HEK293T (cell line): Measurements from ENCODE around the gene XAGE3.
"Not testable (repeated sequence)": the region's sequence is repeated elsewhere in the genome, so short reads cannot be mapped to it uniquely, and the experiment has no call there.

Experiments
- CTCF ChIA-PET: fragments of 350-600 bp; formaldehyde crosslinking; extraction: SDS; loops from one replicate; lab custom pipeline; 2021; ENCODE audit warnings: antibody characterized with exemption, inconsistent platforms; lab: Yijun Ruan, JAX
- POLR2A ChIA-PET: fragments of 350-600 bp; formaldehyde crosslinking; extraction: SDS; loops from one replicate; lab custom pipeline; 2020; ENCODE audit warnings: antibody characterized with exemption, inconsistent platforms; lab: Yijun Ruan, JAX
- DNase-seq: peaks from one replicate; pipeline ENCODE4 v3.0.0; 2012; ENCODE audit warnings: mixed read lengths; ENCODE audit errors: extremely low spot score
- ARNT ChIP-seq: fragments of 450-650 bp; IDR thresholded peaks from 2 replicates; pipeline ENCODE4 v1.6.1; 2017; ENCODE audit warnings: mild to moderate bottlenecking
- FOXA1 ChIP-seq: fragments of 450-650 bp; IDR thresholded peaks from 2 replicates; pipeline ENCODE4 v1.6.1; 2016; ENCODE audit warnings: mild to moderate bottlenecking
- LEF1 ChIP-seq: fragments of 450-650 bp; IDR thresholded peaks from 2 replicates; pipeline ENCODE4 v1.6.1; 2017; ENCODE audit warnings: mild to moderate bottlenecking, borderline replicate concordance
- SUZ12 ChIP-seq: fragments of 450-650 bp; IDR thresholded peaks from 2 replicates; pipeline ENCODE4 v1.6.1; 2016; ENCODE audit warnings: mild to moderate bottlenecking
- TF ChIP-seq, protein P1 (sequence below): fragments of 450-650 bp; IDR thresholded peaks from 2 replicates; pipeline ENCODE4 v1.6.1; 2016

Gene XAGE3, protein sequence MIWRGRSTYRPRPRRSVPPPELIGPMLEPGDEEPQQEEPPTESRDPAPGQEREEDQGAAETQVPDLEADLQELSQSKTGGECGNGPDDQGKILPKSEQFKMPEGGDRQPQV

DNA sequence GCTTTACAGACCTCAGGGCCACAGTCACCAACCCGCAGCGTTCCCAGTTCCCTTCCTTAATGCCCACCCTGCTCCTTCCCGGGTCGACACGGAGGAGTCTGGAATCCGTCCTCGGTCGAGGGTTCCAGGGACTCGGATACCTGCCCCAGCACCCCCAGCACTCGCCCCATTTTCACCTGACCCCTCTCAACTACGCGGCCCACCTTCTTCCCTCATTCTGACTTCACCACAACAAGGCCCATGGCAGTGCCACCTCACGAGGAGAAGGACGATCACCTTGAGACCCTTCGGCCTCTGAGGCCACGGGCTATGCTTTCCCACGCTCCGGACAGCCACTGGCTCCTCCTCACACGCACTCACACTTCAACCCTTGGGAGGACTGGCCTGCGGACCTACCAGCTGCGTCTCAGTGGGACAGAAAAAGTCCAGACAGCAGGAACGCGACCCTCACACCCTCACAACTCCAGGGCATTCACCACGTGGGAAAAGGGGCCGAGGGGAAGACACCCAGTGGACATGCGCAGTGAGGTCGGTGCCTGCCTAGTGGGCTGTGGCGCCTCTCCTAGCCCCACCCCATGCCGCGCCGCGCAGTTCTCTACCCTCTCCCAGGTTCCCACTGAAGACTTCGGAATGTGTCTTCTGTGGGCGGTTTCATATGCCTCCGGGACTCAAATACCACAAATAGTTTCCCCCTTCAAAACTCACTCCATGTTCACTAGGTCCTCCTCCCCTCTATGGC is at the start of gene XAGE3:
XAGE3 (minus strand) TSS at position 474 of the 739 bp plus-strand sequence. CDS start 950 bp downstream, outside the sequence.
- DNase-seq: no peak
- CTCF ChIA-PET: no interaction called here
- TF ChIP-seq LEF1: no peak
- TF ChIP-seq ARNT: no peak
- no peak for TF ChIP-seq SUZ12
- no peak for TF ChIP-seq FOXA1
- TF ChIP-seq, protein P1, sequence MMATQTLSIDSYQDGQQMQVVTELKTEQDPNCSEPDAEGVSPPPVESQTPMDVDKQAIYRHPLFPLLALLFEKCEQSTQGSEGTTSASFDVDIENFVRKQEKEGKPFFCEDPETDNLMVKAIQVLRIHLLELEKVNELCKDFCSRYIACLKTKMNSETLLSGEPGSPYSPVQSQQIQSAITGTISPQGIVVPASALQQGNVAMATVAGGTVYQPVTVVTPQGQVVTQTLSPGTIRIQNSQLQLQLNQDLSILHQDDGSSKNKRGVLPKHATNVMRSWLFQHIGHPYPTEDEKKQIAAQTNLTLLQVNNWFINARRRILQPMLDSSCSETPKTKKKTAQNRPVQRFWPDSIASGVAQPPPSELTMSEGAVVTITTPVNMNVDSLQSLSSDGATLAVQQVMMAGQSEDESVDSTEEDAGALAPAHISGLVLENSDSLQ: no peak
- POLR2A ChIA-PET: no interaction called here

DNA sequence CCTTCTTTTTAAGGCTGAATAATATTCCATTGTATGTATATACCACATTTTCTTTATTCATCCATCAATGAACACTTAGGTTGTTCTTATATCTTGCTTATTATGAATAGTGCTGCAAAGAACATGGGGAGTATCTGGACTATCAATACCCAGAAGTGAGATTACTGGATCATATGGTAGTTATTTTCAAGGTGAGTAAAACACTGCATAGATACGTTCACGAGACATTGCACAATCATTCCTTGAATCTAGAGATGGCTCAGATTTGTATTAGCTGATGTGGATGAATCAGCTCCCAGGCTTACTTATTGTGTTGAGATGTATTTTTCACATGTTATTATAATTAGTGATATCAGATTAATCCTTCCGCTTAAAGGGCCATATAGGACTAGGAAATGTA is 46.8 kb upstream of the XAGE3 start:
- CTCF ChIA-PET, DNase-seq, POLR2A ChIA-PET: not testable (repeated sequence)

DNA sequence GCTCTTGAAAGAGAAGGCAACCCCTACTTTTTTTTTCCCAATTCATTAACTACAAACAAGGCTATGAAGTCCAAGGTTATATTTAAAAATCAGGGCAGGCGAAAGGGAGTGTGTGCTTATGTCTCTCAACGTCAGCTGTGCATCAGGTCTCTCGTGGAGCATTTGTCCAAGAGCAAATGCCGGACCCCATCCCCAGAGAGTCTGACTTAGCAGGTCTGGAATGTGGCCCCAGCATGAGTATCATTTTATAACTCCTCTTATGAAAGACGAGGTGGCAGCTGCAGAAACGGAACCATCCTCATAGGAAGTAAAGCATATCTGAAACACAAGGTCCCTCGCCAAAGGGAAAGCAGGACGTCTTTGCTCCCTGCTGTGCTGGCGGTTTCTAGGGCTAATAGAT is 45.8 kb upstream of the XAGE3 start:
- DNase-seq, POLR2A ChIA-PET, CTCF ChIA-PET: not testable (repeated sequence)

DNA sequence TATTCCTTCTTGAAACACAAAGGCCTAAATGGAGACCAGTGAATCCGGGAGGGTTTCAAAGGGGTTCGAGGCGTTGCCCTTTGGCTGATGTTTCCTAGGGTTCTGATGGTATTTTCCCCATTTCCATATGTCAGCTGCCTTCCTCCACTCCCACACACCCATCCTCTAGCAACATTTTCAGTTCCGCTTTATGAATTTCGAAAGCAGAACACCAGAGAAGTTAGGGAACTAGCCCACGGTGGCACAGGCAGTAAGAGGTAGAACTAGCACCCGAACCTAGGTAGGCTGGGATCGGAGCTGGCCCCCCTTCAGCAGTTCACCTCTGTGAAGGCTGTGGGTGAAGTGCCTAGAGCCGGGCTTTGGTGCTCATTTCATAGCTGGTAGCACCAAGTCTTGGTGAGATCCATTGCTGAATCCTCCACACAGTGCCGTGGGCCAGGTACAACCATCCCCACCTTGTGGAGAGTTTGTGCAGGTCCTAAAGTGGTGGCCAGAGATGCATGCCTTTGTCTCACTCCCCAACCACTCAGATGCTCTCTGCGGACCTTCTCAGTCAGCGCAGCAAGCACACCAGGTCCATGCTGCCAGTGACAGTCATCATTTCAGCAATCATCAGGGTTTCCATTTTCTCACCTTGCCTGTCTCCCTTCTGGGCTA is 41.6 kb upstream of the XAGE3 start:
- POLR2A ChIA-PET, CTCF ChIA-PET, DNase-seq: not testable (repeated sequence)

DNA sequence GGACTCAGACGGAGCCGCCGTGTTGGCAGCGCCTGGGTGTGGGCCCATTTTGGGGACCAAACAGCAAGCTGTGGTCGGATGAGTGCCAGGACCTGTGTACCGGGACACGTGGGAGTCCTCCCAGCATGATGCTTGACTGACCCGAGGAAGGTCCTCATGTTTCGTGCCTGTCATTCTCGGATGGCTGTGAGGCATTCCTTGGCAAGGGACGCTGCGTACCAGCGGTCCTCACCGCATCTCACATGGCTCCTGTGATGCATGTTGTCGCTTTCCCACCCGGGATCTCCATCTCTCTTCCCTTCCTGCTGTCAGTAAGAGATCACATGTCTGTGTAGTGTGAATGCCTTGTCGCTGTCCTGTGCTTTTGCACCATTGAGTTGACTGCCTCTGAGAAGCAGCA is 40.0 kb upstream of the XAGE3 start:
- DNase-seq, CTCF ChIA-PET, POLR2A ChIA-PET: not testable (repeated sequence)

DNA sequence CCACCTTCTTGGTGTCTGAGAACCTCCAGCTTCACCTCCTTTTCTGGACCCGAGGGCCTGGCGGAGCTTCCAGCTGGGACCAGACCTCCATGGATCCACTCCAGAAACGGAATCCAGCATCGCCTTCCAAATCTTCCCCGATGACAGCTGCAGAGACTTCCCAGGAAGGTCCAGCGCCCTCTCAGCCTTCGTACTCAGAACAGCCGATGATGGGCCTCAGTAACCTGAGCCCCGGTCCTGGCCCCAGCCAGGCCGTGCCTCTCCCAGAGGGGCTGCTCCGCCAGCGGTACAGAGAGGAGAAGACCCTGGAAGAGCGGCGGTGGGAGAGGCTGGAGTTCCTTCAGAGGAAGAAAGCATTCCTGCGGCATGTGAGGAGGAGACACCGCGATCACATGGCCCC is 39.3 kb upstream of the XAGE3 start:
- POLR2A ChIA-PET, CTCF ChIA-PET, DNase-seq: not testable (repeated sequence)

DNA sequence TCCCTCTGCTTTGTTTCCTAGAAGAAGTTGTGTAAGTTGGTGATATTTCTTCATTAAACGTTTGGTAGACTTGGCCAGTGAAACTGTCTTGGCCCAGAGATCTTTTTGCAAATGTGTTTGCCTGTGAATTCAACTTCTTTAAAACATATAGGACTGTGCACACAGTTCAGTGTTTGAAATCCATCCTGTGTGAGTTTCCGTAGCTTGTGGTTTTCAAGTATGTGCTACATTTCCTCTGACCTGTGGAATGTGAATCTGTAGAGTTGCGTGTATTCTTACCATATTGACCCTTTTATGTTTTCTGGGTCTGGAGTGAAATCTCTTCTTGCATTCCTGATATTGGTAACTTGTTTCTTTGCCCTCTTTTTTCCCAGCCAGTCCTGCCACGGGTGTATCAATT is 38.2 kb upstream of the XAGE3 start:
- POLR2A ChIA-PET: not testable (repeated sequence)

DNA sequence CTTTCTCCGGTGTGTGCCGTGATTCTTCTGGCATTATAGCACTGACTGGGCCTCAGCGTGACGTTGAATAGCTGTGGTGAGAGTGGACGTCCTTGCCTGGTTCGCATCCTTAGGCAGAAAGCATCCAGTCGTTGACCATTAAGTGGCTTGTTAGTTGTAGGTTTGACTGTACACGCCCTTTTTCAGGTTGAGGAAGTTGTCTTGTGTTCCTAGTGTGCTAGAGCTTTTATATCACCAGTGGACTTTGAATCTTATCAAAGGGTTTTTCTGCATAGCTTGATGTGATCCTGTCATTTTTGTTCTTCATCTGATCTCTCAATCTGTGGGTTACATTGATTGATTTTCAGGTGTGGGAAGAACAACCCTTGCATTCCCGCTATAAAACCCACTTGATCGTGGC is 37.6 kb upstream of the XAGE3 start:
- CTCF ChIA-PET, POLR2A ChIA-PET, DNase-seq: not testable (repeated sequence)

More for the DNA sequence above, 38.2 kb upstream of the XAGE3 start:
- CTCF ChIA-PET, DNase-seq: not testable (repeated sequence)

DNA sequence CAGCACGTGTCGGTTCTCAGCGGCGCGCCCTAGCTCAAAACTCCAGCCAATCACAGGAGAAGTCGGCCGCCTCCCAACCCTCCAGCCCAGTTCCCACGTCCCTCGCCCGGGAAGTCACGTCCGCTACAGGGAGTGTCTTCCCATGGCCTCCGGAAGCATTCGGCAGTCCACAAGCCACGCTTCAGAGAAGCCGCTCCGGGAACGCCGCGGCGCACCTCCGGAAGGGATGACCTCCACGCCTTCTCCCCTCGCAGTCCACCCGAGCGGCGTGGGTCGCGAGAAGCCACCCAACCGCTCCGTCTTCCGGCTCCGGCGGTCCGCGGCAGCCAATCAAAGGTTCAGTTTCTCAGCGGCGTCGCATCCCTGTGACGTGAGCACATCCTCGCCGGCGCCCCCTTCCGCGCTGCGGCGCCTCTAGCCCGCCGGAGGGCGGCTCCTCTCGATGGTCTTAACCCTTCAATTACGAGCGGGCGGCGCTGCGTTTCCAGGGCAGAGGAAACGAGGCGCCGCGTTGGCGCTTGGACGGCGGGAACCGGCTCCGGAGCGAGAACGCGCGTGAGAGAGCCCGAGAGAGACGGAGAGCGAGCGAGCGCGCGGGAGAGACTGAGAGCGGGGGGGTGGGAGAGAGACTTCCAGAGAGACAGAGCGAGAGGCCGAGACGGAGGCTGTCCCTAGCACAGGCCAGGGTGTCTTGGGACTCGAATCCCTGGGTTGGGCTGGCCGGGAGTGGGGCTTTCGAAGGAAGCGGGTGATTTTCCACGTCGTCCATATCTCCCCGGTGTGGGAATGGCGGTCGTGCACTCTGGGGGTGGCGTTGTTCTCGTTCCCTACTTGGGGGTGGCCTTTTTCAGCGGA is 29.2 kb upstream of the XAGE3 start, which contains the start of gene FAM156B:
FAM156B (plus strand) TSS at position 476 of the 855 bp plus-strand sequence. CDS start 9,896 bp downstream, outside the sequence.
- POLR2A ChIA-PET, CTCF ChIA-PET, DNase-seq: not testable (repeated sequence)

DNA sequence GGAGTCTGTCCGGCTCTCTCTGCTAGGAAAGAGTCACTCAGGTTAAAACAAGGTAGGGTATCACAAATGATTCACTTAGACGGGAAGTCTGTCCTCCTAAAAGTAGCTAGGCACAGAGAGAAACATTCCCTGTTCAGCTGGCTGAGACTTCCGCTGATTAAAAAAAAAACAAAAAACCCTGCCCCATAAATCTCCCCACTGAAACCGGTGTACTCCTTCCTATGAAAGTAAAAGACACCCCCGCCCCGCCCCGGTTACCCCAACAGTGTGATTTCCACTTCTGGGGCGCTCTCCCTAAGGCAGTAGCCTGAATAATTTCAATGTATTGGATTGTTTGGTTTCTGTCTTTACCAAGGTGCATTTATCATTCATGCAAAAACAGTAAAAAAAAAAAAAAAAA is 28.6 kb upstream of the XAGE3 start:
- POLR2A ChIA-PET, CTCF ChIA-PET, DNase-seq: not testable (repeated sequence)

DNA sequence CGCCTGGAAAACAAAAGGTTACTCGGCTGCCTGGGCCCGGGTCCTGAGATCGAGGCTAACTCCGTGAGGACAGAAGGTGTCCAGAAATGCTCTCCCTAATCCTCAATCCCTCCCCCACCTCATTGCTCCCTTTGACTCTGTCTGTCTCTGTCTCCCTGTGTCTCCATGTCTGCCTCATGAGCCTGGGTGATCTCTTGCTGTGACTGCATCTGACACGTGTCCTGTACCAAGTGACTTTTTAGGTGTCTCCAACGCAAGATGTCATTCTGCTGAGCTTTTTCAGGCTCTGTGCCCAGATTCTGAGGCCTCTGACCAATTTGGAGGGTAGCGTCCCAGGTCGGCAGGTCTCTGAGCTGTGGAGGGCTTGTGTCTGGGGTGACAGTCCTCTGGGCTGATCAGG is 20.2 kb upstream of the XAGE3 start:
- POLR2A ChIA-PET, CTCF ChIA-PET: not testable (repeated sequence)

DNA sequence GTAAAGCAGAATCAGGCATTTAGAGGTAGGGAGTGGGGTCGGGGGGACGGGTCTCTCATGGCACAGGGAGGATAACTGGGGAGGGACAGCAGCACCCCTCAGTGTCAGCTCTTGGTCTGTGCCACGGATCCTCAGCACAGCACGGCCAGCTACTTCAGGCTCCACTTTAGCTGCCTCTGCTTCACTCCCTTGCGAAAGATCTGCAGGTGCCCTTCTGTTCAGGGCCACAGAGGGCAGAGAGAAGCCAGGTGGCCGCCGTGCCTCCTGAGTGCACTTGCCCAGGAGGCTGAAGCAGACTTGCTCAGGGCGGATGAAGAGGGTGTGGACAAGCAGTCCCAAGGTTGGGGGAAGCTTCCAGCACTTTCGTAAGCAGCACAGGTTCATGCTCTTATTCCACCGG is 19.6 kb upstream of the XAGE3 start:
- CTCF ChIA-PET, DNase-seq, POLR2A ChIA-PET: not testable (repeated sequence)

More for the DNA sequence above, 20.2 kb upstream of the XAGE3 start:
- DNase-seq: not testable (repeated sequence)

DNA sequence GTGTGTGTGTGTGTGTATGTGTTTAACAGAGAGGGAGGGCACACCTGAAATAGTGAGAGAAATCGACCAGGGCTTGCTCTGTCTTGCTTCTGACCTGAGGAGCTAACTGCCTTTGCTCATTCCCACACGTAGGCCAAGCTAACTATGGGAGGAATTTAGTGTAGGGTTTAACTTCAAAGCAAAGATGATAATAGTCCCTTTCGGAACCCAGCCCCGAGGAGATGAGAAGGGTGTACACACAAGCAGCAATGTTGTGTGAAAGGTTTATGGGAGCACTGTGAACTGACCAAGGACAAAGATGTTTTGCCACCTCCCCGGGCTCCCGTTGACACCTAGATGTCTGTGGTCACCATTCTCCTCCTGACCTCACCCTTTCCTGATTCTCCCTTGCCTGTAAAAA is 8.5 kb upstream of the XAGE3 start:
- POLR2A ChIA-PET, DNase-seq, CTCF ChIA-PET: not testable (repeated sequence)

DNA sequence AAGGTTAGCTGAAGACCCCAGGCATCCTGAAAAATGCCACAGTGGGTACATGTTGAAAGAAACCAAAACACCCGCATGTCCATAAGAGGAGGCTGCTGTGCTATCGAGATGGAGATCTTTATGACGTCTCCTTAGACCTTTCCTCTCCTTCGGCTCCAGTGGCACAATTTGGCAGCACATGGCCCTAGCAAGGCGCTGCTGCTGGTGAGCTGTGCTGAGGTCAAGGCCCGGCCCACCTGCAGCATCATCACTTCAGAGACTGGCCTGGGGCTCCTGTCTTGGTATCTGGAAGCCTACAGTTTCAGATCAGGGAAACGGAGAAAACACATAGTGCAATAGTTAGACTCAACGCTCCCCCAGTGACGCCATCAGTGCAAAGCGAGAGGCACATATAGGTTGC is 7.6 kb upstream of the XAGE3 start:
- POLR2A ChIA-PET, CTCF ChIA-PET, DNase-seq: not testable (repeated sequence)
